EH (cell line): ENCODE results near the gene FOXD1.
A peak's percentile ranks its signal among the peaks of the same experiment; 100 is the strongest.
"Not testable (repeated sequence)": the region's sequence is repeated elsewhere in the genome, so short reads cannot be mapped to it uniquely, and the experiment has no call there.

Source experiments
- DNase-seq: peaks from one replicate; pipeline ENCODE4 v3.0.0-alpha.2; 2015; ENCODE audit warnings: low read depth

The FOXD1 gene

GRCh38 chr5:73415617-73416016 is 33.0 kb downstream of the FOXD1 start:
- no peak for DNase-seq

- DNase-seq: no peak
These were observed 33.4 kb downstream of the FOXD1 start for GRCh38 chr5:73415171-73415570.

- DNase-seq: peak; percentile 61
These were observed 36.0 kb downstream of the FOXD1 start for GRCh38 chr5:73412597-73412988.

- DNase-seq: no peak
These were observed 36.5 kb downstream of the FOXD1 start for GRCh38 chr5:73411936-73412596.

GRCh38 chr5:73409927-73410326 is 38.6 kb downstream of the FOXD1 start:
- DNase-seq: not testable (repeated sequence)

- DNase-seq: peak; percentile 53
These were observed 42.9 kb downstream of the FOXD1 start for GRCh38 chr5:73405691-73406090.

- DNase-seq: no peak
These were observed 48.8 kb downstream of the FOXD1 start for GRCh38 chr5:73399775-73400174.
